Calu3 (cell line): ENCODE data around the gene SLC27A2. TPM values are rescaled to one million over a fixed set of nuclear protein-coding genes. Genes with fewer than 3 reads are reported as not detected.
"Not testable (repeated sequence)": the region's sequence is repeated elsewhere in the genome, so short reads cannot be mapped to it uniquely, and the experiment has no call there.

Experiments used
- BruUV-seq: library from RNA; stranded (reverse); fragments of 400-500 nt; replicated peaks from 2 replicates; lab custom pipeline; 2021; lab: Mats Ljungman, UMichigan
- CTCF ChIA-PET: fragments of 300-600 bp; sonication (Branson Sonifier 250); formaldehyde crosslinking; loops from one replicate; lab custom pipeline; 2022; ENCODE audit warnings: antibody characterized with exemption; lab: Charles Lee
- DNase-seq: peaks from one replicate; pipeline ENCODE4 v3.0.0; 2022
- H3K27ac Mint-ChIP-seq: one replicate; pipeline ENCODE4 v1.8.0; 2022; ENCODE audit warnings: mixed read lengths; ENCODE audit not compliant: unreplicated experiment
- H3K27me3 Mint-ChIP-seq: one replicate; pipeline ENCODE4 v1.8.0; 2022; ENCODE audit warnings: mixed read lengths; ENCODE audit not compliant: unreplicated experiment
- H3K36me3 Mint-ChIP-seq: one replicate; pipeline ENCODE4 v1.8.0; 2022; ENCODE audit warnings: mild to moderate bottlenecking, moderate library complexity, mixed read lengths; ENCODE audit not compliant: insufficient read depth, unreplicated experiment
- H3K4me1 Mint-ChIP-seq: one replicate; pipeline ENCODE4 v1.8.0; 2022; ENCODE audit warnings: mild to moderate bottlenecking, low read depth, mixed read lengths; ENCODE audit not compliant: unreplicated experiment
- H3K4me3 Mint-ChIP-seq: one replicate; pipeline ENCODE4 v1.8.0; 2022; ENCODE audit warnings: mild to moderate bottlenecking, low read depth, moderate library complexity, mixed read lengths; ENCODE audit not compliant: unreplicated experiment
- H3K9me3 Mint-ChIP-seq: one replicate; pipeline ENCODE4 v1.8.0; 2022; ENCODE audit warnings: low read depth, mixed read lengths; ENCODE audit not compliant: unreplicated experiment
- CTCF ChIP-seq: fragments of 200-600 bp; IDR thresholded peaks from one replicate; pipeline ENCODE4 v1.8.0; 2022; ENCODE audit warnings: antibody characterized with exemption; ENCODE audit not compliant: unreplicated experiment
- intact Hi-C: fragments of 100-400 bp; cut with micrococcal nuclease; formaldehyde crosslinking; loops from one replicate; pipeline ENCODE4 v1.10.0; 2022; ENCODE audit not compliant: unreplicated experiment
- total RNA-seq: library from RNA; stranded (reverse); gene quantifications from 2 replicates; pipeline ENCODE4 v1.2.3, GENCODE V29; 2022

SLC27A2 gene
- total RNA-seq, 1 experiment from 2014 or later = 13.1 TPM

- intact Hi-C loops = no loop called here
- BruUV-seq = no TSS peak
- Mint-ChIP-seq H3K9me3 (no peaks in the 10 kb centered on the region), H3K27ac (no peak overlapping the region), H3K4me1 (peaks cover 10% of the 10 kb centered on the region), H3K4me3 (no peak overlapping the region), H3K36me3 (no peaks in the 10 kb centered on the region), H3K27me3 (no peaks in the 10 kb centered on the region)
- DNase-seq = no peak
- TF ChIP-seq CTCF = no peak
- CTCF ChIA-PET = interaction anchor here (0.9 to 2.4 kb wide), 2 partner anchors 16 to 165 kb away, joined by 3 to 20 read pairs; no protein-coding TSS in a partner anchor
These were observed 31.6 kb upstream of the SLC27A2 start for GRCh38 chr15:50150349-50150748.

- no peaks in the 10 kb centered on the region for H3K36me3 Mint-ChIP-seq
- H3K9me3 Mint-ChIP-seq = no peaks in the 10 kb centered on the region
- DNase-seq = no peak
- no peaks in the 10 kb centered on the region for H3K27me3 Mint-ChIP-seq
- no TSS peak for BruUV-seq
- CTCF ChIA-PET = interaction anchor here (0.6 to 0.9 kb wide), 2 partner anchors 16 to 90 kb away, joined by 3 read pairs; no protein-coding TSS in a partner anchor
- peaks cover 10% of the 10 kb centered on the region for H3K4me1 Mint-ChIP-seq
- no peak overlapping the region for H3K27ac Mint-ChIP-seq
- TF ChIP-seq CTCF = no peak
- intact Hi-C loops = no loop called here
- no peak overlapping the region for H3K4me3 Mint-ChIP-seq
These were observed 31.1 kb upstream of the SLC27A2 start for GRCh38 chr15:50150851-50151250.

- no peak for TF ChIP-seq CTCF
- Mint-ChIP-seq H3K4me3 (no peak overlapping the region), H3K9me3 (no peaks in the 10 kb centered on the region), H3K36me3 (no peaks in the 10 kb centered on the region), H3K27me3 (no peaks in the 10 kb centered on the region), H3K27ac (no peak overlapping the region), H3K4me1 (peaks cover 10% of the 10 kb centered on the region)
- CTCF ChIA-PET = interaction anchor here (0.6 to 0.9 kb wide), 2 partner anchors 15 to 155 kb away, joined by 3 to 6 read pairs; no protein-coding TSS in a partner anchor
- no peak for DNase-seq
- BruUV-seq = no TSS peak
- intact Hi-C loops = no loop called here
These were observed 30.5 kb upstream of the SLC27A2 start for GRCh38 chr15:50151476-50151875.

- not testable (repeated sequence) for H3K4me1 Mint-ChIP-seq, DNase-seq, H3K4me3 Mint-ChIP-seq
These were observed 23.8 kb upstream of the SLC27A2 start for GRCh38 chr15:50158236-50158635.

GRCh38 chr15:50162969-50163718 is 18.9 kb upstream of the SLC27A2 start:
- H3K4me1 Mint-ChIP-seq = peaks cover 12% of the 10 kb centered on the region
- no TSS peak for BruUV-seq
- no peak overlapping the region for H3K4me3 Mint-ChIP-seq
- no peaks in the 10 kb centered on the region for H3K27me3 Mint-ChIP-seq
- intact Hi-C loops = no loop called here
- no peak for DNase-seq
- H3K36me3 Mint-ChIP-seq = no peaks in the 10 kb centered on the region
- CTCF ChIA-PET = interaction anchor here (0.6 kb wide), 1 partner anchor 465 kb away, joined by 3 read pairs; no protein-coding TSS in a partner anchor
- no peak overlapping the region for H3K27ac Mint-ChIP-seq
- TF ChIP-seq CTCF = no peak
- no peaks in the 10 kb centered on the region for H3K9me3 Mint-ChIP-seq

More at GRCh38 chr15:50158236-50158635, 23.8 kb upstream of the SLC27A2 start:
- H3K27me3 Mint-ChIP-seq, BruUV-seq, intact Hi-C loops, H3K27ac Mint-ChIP-seq, H3K9me3 Mint-ChIP-seq, H3K36me3 Mint-ChIP-seq, CTCF ChIA-PET: not testable (repeated sequence)
